C4-2B (cell line): ENCODE results near the gene CPEB4.

Experiments used
- ZFX ChIP-seq: fragments of 450-650 bp; IDR thresholded peaks from 2 replicates; pipeline ENCODE4 v1.6.1; 2017
- TF ChIP-seq, protein P1 (sequence below): fragments of 450-650 bp; conservative IDR thresholded peaks from 2 replicates; pipeline ENCODE4 v1.5.1; 2017; ENCODE audit warnings: mild to moderate bottlenecking

DNA sequence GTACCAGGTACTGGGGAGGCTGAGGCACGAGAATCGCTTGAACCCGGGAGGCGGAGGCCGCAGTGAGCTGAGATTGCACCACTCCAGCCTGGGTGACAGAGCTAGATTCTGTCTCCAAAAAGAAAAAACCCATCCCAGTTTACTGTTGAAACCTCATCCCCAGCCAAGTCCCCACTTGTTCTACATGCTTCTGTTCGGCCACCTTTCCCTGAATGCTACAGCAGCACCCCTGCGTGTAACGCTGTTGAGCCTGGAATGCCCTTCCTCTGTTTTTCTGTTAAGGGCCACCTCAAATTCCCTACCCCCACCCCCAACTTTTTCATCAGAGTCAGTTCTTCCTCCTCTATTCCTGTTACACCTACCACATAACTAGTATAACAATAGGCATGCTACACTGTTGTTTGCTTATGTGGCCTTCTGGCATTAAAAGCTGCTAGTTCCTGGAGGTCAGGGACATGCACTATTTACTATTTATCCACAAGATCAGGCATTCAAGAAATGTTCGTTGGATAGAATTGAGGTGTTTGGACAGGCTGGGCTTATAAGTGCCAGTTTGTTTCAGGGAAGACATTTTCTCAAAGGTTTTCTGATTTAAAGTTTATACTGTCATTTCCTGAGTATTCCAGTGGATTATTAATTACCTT lies 53.7 kb downstream of the CPEB4 start:
- TF ChIP-seq, protein P1, sequence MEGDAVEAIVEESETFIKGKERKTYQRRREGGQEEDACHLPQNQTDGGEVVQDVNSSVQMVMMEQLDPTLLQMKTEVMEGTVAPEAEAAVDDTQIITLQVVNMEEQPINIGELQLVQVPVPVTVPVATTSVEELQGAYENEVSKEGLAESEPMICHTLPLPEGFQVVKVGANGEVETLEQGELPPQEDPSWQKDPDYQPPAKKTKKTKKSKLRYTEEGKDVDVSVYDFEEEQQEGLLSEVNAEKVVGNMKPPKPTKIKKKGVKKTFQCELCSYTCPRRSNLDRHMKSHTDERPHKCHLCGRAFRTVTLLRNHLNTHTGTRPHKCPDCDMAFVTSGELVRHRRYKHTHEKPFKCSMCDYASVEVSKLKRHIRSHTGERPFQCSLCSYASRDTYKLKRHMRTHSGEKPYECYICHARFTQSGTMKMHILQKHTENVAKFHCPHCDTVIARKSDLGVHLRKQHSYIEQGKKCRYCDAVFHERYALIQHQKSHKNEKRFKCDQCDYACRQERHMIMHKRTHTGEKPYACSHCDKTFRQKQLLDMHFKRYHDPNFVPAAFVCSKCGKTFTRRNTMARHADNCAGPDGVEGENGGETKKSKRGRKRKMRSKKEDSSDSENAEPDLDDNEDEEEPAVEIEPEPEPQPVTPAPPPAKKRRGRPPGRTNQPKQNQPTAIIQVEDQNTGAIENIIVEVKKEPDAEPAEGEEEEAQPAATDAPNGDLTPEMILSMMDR: no peak
- TF ChIP-seq ZFX: no peak
